GM18526 (cell line): ENCODE measurements around the gene CLASP2.

Source experiments
- POLR2A ChIP-seq: IDR thresholded peaks from 3 replicates; pipeline ENCODE4 v1.6.1; 2011; ENCODE audit not compliant: insufficient read length; ENCODE audit errors: extremely low read depth

Gene CLASP2

DNA sequence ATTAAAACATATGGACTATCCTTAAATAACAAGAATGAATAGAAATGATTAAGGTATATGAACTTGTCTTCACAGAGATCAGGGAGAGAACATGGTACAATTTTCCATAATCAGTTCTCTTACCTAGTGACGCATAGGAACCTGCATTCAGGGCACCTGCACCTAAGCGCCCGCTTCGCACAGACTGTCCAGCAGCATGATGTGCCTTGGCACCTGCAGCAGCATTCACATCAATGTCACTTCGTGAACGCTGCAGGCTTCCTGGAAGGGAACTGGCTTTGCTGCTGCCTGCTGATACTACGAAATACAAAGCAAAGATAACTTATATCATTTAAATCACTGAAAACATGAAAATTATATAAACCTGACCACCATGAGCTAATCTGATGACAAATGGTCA, 115.2 kb downstream of the CLASP2 start:
- TF ChIP-seq POLR2A, result no peak

DNA sequence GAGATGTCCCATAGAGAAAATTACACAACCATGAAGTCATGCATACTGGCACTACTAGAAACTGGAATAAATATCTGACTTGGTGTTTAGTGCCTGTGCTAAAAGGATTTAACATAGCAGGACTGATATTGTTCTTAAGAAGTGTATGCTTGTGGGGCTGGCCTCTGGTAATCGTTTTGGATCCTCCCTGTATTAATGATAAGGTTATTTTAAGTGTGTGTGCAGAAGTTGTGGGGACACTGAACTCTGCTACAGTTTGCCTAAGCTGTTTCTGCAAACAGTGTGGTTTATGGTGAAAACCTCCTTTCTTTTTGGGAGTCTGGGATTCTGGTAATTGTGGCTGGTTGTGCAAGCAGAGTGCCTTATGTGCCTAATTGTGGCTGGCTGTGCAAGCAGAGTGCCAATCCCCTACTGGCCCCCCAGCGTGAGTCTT, 120.8 kb downstream of the CLASP2 start:
- TF ChIP-seq POLR2A, result no peak

GRCh38 chr3:33592999-33593398, 125.1 kb downstream of the CLASP2 start:
- no peak for TF ChIP-seq POLR2A

- no peak for TF ChIP-seq POLR2A
These were observed 127.5 kb downstream of the CLASP2 start for GRCh38 chr3:33590541-33590940.

GRCh38 chr3:33586402-33586801, 131.7 kb downstream of the CLASP2 start:
- no peak for TF ChIP-seq POLR2A

GRCh38 chr3:33582234-33582633, 135.8 kb downstream of the CLASP2 start:
- TF ChIP-seq POLR2A, result no peak

DNA sequence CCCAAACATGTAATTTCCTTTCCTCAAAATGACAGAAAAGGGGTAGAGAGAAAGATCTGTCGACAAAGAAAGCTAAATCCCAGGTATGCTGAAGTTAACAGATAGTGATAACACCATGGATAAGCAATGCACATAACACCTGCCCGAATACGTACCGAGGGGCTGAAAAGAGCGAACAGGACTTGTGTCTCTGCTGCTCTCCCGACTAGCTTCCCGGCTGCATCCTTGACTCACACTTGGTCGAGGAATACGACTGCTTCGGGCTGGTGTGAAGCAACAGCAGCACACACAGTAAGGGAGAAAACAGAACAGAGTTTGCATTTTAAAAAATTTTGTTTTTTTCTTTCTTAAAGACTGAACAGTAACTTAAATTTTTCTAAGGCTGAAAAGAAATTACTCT, 136.4 kb downstream of the CLASP2 start:
- no peak for TF ChIP-seq POLR2A

- no peak for TF ChIP-seq POLR2A
These were observed 138.2 kb downstream of the CLASP2 start for GRCh38 chr3:33579840-33580239.

DNA sequence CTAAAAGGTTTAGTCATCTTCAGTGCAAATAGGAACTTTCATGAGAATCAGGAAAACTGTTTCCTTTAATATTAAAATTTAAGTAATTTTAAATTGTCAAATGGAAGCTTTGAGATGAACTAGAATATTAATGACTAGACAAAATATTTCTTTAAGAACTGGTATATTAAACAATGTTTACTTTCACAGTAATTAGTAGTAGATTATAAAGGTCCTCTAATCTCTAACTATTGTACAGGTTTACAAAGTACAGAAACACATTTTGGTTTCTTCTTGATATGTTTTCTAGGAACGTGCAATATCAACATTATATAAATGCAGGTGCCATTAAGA, 138.9 kb downstream of the CLASP2 start:
- TF ChIP-seq POLR2A, result no peak

DNA sequence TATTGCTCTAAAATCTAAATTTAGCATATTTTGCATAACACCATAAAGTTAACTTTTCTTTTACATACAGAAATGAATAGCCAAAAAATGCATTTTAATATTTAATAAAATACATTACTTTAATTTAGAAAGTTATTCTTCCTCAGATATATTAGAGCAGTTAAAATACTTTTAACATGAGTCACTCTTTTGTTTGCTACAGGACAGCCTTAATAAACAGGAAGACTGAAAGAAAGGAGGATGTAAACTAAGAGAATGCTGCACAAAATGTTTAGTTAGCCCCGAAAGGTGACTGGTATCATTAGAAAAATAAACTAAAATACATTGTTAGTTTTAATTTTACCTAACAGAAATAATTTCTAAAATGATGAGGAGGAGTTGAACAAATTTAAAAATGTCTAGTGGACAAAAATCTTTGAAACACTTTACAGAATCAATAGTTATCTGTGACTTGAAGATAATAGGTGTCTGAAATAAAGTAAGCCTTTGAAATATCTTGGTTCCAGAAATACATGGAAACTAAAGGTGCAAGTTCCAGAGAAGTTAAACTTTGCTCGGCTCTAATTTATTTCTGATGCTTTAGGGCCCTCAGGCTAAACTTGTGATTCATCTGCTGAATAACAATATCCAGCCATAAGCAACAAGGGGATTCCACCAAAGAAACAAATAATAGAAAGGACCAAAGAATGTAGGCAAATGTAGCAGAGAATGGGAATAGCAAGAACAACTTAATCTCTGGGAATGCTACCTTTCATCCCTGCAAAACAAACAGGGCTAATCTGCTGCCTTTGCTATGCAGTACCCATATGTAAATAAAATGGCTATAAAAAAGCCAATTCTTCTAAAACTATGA, 139.5 kb downstream of the CLASP2 start:
- no peak for TF ChIP-seq POLR2A

DNA sequence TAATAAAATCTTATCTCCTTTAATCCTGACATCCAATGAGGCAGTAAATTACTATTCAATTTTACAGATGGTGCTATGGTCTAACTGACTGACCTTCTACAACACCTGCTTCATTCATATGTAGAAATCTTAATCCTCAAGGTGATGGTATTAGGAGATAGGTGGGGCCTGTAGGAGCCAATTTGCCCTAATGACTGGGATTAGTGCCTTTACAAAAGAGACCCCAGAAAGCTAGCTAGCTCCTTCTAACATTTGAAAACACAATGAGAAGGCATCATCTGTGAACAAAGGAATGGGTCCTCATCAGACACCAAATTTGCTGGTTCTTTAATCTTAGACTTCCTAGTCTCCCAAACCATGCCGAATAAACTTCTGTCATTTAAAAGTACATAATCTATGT, 140.5 kb downstream of the CLASP2 start:
- no peak for TF ChIP-seq POLR2A

- no peak for TF ChIP-seq POLR2A
These were observed 140.9 kb downstream of the CLASP2 start for GRCh38 chr3:33577173-33577572.

DNA sequence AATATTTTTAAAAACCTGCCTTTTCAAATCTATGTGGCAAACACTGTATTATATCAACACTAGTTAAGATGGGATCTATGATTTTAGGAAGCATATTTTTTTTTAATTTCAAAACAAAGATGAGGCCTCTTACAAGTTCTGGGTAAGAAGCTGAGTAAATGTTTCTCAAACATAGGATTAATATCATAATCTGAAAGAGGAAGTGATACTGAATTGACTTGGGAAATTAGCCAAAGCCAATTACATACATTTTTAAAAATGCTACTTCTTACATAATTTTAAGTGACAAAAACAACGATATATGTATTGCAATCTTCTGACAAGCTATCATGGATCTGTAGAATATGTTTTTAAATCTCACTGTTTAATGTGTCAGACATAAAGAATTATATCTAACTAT, 142.7 kb downstream of the CLASP2 start:
- TF ChIP-seq POLR2A, result no peak

- TF ChIP-seq POLR2A, result no peak
These were observed 160.2 kb downstream of the CLASP2 start for GRCh38 chr3:33557829-33558228.

DNA sequence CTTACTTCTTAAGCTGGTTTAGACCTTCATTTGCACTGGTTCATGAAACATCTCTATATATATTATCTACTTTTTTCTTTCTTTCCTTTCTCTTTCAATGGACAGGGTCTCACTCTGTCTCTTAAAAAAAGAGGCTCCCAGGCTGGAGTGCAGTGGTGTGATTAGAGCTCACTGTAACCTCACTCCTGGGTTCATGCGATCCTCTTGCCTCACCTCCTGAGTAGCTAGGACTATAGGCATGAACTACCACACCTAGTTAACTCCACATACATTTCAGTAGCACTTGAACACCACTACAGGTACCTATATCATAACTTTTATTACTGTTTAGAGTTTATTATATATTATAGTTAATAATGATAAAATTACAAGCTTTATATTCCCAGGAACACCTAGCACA, 160.8 kb downstream of the CLASP2 start:
- TF ChIP-seq POLR2A, result no peak

GRCh38 chr3:33547101-33547500, 171.0 kb downstream of the CLASP2 start:
- TF ChIP-seq POLR2A, result no peak

DNA sequence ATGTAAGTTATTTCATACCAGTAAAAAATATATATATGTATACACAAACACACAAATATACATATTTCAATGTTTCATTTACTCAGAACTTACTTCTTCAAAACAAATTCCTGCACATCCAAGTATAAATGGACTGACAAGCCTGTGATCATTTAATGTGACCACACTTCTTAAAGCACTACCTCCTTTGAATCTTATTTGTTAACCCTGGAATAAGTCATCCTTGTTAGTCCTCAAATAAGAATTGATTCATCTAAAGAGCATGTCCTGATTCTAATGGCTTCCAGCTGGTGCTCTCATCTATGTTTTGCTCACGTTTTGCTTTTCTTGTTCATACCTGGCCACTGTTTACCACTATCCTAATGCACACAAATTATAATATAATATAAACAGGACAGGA, 173.9 kb downstream of the CLASP2 start:
- TF ChIP-seq POLR2A, result no peak
